Right ventricle myocardium superior (tissue), 1 donor: ENCODE measurements around the gene ING2. TPM values are rescaled to one million over a fixed set of nuclear protein-coding genes. Genes with fewer than 3 reads are reported as not detected.

ENCODE experiments used
- ATAC-seq: fragments of 200-7000 bp; cut with Tn5 transposase; one replicate; pipeline ENCODE4 v1.9.1; 2020; ENCODE audit warnings: mild to moderate bottlenecking; ENCODE audit not compliant: poor library complexity
- DNase-seq: peaks from one replicate; pipeline ENCODE4 v3.0.0-alpha.2; 2020
- intact Hi-C: fragments of 100-400 bp; cut with DNase I; formaldehyde crosslinking; loops from one replicate; pipeline ENCODE4 v1.11.2; 2022
- total RNA-seq: library from RNA; stranded (reverse); fragmentation: NEBNext Ultra II Directional; extraction: Animal tissue kit (Norgen Biotek cat#: 25700); gene quantifications from one replicate; pipeline ENCODE4 v1.2.1, GENCODE V29; 2021
- donor health status: DM: no; HTN: yes; CAD: no; lungs with severe emphysema.

The ING2 gene
- total RNA-seq, 1 donor from 2014 or later = 7.0 TPM

GRCh38 chr4:183492791-183493222, 12.1 kb upstream of the ING2 start:
- ATAC-seq (no peak), DNase-seq (no peak)
- intact Hi-C loops = no loop called here

- intact Hi-C loops = no loop called here
- no peak for DNase-seq
- ATAC-seq = no peak
These were observed 11.6 kb upstream of the ING2 start for GRCh38 chr4:183493246-183493645.

- DNase-seq (no peak), ATAC-seq (no peak)
- intact Hi-C loops = no loop called here
These were observed 9.7 kb upstream of the ING2 start for GRCh38 chr4:183495184-183495583.

GRCh38 chr4:183499389-183499788, 5.5 kb upstream of the ING2 start:
- ATAC-seq = no peak
- intact Hi-C loops = no loop called here
- no peak for DNase-seq

- ATAC-seq = no peak
- no peak for DNase-seq
- intact Hi-C loops = no loop called here
These were observed 5.1 kb upstream of the ING2 start for GRCh38 chr4:183499801-183500200.

- DNase-seq (peak; percentile 56), ATAC-seq (no peak)
- intact Hi-C loops = no loop called here
These were observed 1.3 kb upstream of the ING2 start for GRCh38 chr4:183503497-183504063.

- peak; percentile 100 for DNase-seq
- intact Hi-C loops = no loop called here
- peak; percentile 96 for ATAC-seq
These were observed 561 bp upstream of the ING2 start for GRCh38 chr4:183504064-183504929.

GRCh38 chr4:183505611-183506388, 942 bp downstream of the ING2 start:
- ATAC-seq = peak; percentile 73
- intact Hi-C loops = no loop called here
- peak; percentile 93 for DNase-seq

GRCh38 chr4:183506389-183506735, 1.5 kb downstream of the ING2 start:
- DNase-seq (no peak), ATAC-seq (no peak)
- intact Hi-C loops = no loop called here

GRCh38 chr4:183507925-183508696, 3.3 kb downstream of the ING2 start:
- DNase-seq = no peak
- intact Hi-C loops = no loop called here
- no peak for ATAC-seq

- intact Hi-C loops = no loop called here
- no peak for ATAC-seq
- DNase-seq = no peak
These were observed 4.0 kb downstream of the ING2 start for GRCh38 chr4:183508697-183509335.

- ATAC-seq (no peak), DNase-seq (no peak)
- intact Hi-C loops = no loop called here
These were observed 10.6 kb downstream of the ING2 start for GRCh38 chr4:183515411-183515810.

GRCh38 chr4:183517194-183517593, 12.3 kb downstream of the ING2 start:
- DNase-seq (no peak), ATAC-seq (no peak)
- intact Hi-C loops = no loop called here

GRCh38 chr4:183517781-183518180, 12.9 kb downstream of the ING2 start:
- intact Hi-C loops = no loop called here
- ATAC-seq (no peak), DNase-seq (no peak)

GRCh38 chr4:183522821-183523220, 18.0 kb downstream of the ING2 start:
- DNase-seq = no peak
- ATAC-seq = no peak
- intact Hi-C loops = no loop called here

- no peak for ATAC-seq
- intact Hi-C loops = no loop called here
- no peak for DNase-seq
These were observed 22.5 kb downstream of the ING2 start for GRCh38 chr4:183527326-183527725.

- DNase-seq (no peak), ATAC-seq (no peak)
- intact Hi-C loops = no loop called here
These were observed 28.0 kb downstream of the ING2 start for GRCh38 chr4:183532821-183533220.

- intact Hi-C loops = no loop called here
- DNase-seq (no peak), ATAC-seq (no peak)
These were observed 28.8 kb downstream of the ING2 start for GRCh38 chr4:183533698-183534097.
